GM18508 (cell line): Measurements from ENCODE around the gene RAET1G.
"Not testable (repeated sequence)": the region's sequence is repeated elsewhere in the genome, so short reads cannot be mapped to it uniquely, and the experiment has no call there.

Experiments used
- ATAC-seq: cut with Tn5 transposase; IDR thresholded peaks from one replicate; pipeline ENCODE4 v1.9.1; 2021; ENCODE audit warnings: moderate number of reproducible peaks; ENCODE audit not compliant: insufficient read depth, unreplicated experiment

The RAET1G gene

GRCh38 chr6:149935668-149936067, 12.7 kb upstream of the RAET1G start:
- no peak for ATAC-seq

DNA sequence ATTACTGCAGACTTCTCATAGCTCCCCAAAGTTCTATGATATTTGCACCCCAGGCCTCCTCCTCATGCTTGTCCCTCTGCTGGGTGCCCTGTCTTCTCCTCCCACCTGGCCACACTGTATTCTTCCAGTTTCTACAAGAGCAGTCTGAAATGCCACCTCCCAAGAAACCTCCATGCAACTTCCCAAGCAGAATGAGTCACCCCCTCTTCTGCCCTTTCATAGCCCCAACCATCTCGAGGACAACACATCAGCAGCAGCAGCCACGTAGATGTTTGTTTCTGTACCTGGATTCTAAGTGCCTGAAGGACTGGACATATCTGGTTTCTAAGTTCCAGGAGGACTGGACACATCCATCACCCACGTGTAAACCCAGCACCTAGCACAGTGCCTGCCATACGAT, 12.3 kb upstream of the RAET1G start:
- no peak for ATAC-seq

GRCh38 chr6:149934249-149935156, 11.6 kb upstream of the RAET1G start:
- ATAC-seq = no peak

GRCh38 chr6:149933461-149933860, 10.5 kb upstream of the RAET1G start:
- ATAC-seq = no peak

GRCh38 chr6:149933036-149933435, 10.1 kb upstream of the RAET1G start:
- ATAC-seq = no peak

DNA sequence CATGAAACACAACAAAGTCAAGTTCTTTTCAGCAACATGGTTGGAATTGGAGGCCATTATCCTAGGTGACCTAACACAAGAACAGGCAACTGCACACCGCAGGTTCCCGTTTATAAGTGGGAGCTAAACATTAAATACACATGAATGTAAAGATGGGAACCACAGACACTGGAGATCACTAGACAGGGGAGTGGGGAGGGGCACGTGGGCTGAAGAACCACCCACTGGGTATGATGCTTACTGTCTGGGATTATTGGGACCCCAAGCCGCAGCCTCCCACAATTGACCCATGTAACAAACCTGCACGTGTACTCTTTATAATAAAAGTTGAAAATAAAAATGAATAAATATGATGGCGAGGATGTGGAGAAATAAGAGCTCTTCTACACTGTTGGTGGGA, 8.6 kb upstream of the RAET1G start:
- ATAC-seq = no peak

DNA sequence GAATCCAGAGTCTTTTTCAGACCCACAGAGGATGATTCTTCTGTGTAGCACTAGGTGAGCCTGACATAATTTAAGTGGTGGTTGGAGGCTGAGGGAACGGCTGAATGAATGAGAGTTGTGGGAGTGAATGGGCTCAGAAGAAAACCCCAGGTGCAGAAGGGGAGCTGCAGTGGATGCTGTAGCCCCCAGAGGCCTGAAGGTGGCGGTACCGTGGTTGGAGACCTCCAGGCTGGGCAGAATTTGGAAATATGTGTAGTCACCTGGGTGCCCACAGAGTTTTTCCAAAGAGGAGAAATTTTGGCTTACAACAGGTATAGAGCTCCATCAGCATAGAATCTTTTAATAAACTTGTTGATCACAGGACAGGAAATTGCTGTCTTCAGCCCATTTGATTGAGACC, 6.5 kb upstream of the RAET1G start:
- no peak for ATAC-seq

DNA sequence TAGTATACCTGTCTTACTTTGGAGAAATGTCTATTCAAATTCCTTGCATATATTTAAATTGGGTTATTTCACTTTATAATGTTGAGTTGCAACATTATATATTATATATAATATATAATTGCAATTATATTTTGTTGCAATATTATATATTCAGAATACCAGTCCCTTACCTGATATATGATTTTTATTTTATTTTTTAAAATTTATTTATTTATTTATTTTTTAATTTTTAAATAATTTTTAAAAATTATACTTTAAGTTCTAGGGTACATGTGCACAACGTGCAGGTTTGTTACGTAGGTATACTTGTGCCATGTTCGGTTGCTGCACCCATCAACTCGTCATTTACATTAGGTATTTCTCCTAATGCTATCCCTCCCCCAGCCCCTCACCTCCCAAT, 4.1 kb upstream of the RAET1G start:
- not testable (repeated sequence) for ATAC-seq

- ATAC-seq = no peak
These were observed 3.3 kb upstream of the RAET1G start for GRCh38 chr6:149925974-149926777.

GRCh38 chr6:149925253-149925973, 2.5 kb upstream of the RAET1G start:
- ATAC-seq = no peak

DNA sequence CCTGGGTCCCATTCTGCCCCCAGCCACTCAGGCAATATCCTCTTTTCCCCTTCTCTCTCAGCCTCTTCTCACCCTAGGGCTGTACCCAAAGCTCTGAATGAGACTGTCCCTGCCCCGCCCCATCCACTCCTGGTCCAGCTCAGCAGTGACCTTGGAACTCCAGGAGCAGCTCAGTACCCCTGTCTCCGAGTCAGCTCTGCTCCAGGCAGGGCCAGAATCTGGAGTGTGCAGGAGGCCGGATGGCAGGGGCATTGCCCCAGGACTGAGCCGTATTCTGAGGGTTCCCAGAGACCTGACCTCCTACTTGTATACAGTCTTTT, 2.0 kb upstream of the RAET1G start:
- no peak for ATAC-seq

DNA sequence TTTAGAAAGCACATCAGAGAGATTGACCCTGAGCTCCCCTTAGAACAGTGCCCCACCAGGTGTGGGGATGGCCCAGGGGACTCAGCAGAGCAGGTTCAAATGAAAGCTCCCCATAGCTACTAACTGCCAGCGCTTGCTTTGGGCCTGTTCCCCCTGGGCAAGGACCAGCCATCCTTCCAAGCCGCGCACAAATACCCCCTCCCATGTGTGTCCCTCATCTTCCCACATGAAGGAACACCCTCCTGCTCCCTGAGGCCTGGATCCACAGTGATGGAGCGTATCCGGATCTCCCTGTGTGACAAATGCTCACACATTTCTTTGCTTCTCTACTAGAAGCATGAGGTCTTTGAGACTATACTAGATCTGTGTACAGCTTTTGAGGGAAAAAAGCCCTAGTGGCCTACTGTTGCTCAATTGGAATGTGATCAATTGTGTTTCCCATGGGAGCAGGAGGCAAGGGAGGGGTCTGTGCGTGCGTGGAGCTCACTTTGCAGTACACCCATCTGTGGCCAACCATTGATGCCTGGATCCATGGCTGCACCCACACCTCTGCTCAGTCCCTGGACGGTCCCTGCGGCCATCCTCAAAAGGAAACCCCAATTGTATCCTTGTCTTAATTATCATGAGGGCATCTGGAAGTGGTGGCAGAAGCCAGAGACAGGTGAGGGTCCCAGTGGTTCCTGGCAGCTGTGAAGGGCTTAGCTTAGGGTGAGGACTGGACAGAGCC, 1.4 kb upstream of the RAET1G start:
- ATAC-seq = no peak

DNA sequence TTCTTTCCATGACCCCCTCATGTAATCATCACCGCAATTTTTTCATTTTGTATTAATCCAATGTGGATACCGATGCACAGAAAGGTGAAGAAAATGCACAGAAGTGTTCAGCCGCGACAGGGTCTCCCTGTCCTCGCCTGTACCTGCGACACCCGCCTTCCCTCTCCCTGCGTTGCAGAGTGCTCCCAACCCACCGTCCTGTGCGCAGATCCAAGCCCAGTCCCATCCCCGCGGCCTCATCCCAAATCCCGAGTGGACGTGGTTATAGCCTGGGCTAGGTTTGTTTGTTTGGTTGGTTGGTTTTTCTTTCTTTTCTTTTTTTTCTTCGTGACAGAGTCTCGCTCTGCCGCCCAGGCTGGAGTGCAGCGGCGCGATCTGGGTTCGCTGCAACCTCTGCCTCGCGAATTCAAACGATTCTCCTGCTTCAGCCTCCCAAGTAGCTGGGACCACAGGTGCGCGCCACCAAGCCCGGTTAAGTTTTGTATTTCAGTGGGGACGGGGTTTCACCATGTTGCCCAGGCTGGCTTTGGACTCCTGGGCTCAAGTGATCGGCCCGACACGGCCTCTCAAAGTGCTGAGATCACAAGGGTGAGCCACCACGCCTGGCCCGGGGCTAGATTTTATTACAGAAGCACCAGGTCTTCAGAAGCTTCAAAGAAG, 536 bp upstream of the RAET1G start:
- no peak for ATAC-seq

DNA sequence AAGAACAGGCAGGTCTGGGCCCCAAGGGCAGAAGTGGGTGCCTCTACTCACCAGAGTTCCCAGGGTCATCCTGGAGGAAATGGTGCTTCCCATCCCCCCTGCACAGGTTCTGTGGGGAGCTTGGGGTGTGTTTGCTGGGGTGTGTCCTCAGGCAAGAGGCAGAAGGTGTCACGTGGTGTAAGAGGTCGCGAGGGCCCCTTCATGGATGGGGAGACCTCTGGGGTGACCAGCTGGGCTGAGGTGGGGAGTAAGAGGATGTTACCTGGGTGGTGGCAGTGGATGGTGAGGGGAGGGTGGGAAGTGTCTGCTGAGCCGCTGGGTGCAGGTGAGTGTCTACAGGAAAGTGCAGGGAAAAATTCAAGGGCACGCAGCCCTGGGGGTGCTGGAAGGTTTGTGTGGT, 830 bp downstream of the RAET1G start:
- not testable (repeated sequence) for ATAC-seq

DNA sequence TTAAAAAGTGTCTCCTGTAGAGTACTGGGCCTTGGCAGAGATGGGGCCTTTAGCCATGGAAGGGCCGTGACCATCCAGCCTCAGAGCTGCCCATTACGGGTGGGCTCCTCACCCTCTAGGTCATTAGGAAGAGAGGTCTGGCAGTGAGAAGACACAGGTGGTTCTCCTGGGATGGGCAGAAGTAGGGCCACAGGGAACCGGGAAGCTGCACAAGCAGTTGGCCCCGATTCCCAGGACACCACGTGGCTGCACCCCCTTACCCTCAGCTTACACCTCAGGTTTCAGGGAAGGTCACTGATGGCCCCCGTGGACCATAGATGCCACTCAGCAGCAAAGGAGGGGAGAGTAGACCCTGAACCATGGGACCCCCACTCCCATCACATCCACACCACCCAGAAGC, 1.6 kb downstream of the RAET1G start:
- no peak for ATAC-seq

- ATAC-seq = no peak
These were observed 3.1 kb downstream of the RAET1G start for GRCh38 chr6:149919834-149920225.

GRCh38 chr6:149919126-149919833, 3.6 kb downstream of the RAET1G start:
- not testable (repeated sequence) for ATAC-seq

DNA sequence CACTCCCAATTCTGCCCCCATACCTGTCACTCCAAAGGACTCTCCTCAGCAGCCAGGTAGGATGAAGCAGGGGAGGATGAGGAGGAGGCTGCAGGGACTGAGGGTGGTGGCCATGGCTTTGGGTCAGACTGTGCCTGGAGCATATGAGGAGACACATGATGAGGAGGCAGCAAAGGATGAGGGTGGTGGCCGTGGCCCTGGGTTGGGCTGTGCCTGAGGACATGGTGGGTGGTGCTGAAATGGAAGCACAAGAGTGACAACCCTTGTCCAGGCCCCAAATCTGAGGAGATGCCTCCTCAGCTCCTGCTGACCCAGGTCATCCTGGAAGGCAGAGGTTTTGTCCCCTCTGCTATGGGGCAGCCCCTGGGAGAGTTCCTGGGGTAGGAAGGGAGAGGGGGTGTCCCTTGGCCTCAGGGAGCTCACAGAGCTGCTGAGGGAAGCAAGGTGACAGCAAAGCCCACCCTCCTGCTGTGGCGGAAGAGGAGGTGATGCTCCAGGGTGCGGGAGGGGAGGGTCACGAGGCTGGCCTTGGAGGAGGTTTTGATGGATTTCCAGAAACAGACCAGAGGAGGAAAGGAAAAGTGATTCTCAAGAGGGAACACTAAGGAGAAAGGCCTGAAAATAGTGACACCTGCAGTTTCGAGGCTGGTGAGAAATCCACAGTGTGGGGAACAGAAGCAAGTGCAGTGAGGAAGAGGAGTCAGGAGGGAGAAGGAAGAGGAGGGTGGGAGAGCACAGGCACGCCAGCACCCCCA, 4.6 kb downstream of the RAET1G start:
- ATAC-seq = no peak

DNA sequence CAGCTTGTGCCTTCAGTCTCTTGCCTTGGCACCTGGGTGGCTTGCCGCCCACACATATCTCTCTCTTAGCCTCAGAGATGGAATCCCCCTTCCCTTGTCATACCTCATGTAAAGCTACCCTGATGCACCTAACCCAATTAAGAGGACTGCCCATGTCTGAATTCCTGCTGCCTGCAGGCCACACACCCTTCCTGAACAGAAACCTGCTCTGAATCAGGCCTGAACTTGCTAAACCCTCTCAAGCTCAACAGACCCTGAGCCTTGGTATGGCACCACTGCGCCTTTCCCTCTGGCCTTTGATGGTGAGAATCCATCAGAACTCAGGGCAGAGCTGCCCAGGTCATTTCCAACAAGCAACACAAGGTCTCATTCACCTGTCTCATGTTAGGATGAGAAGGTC, 5.2 kb downstream of the RAET1G start:
- no peak for ATAC-seq
